Sciatic nerve (tissue), 2 donors: Measurements from ENCODE around the gene PLBD1. TPM values are rescaled to one million over a fixed set of nuclear protein-coding genes. Genes with fewer than 3 reads are reported as not detected.
A peak's percentile ranks its signal among the peaks of the same experiment; 100 is the strongest.

ENCODE experiments used
- ATAC-seq: fragments of 200-7000 bp; cut with Tn5 transposase; one replicate; pipeline ENCODE4 v1.9.1; 2020; ENCODE audit warnings: mild to moderate bottlenecking, moderate library complexity
- DNase-seq: peaks from one replicate; pipeline ENCODE4 v3.0.0-alpha.2; 2020; ENCODE audit warnings: low spot score
- intact Hi-C: fragments of 100-400 bp; cut with DNase I; formaldehyde crosslinking; loops from one replicate; pipeline ENCODE4 v1.14.2; 2022
- total RNA-seq: library from RNA; stranded (reverse); fragmentation: NEBNext Ultra II Directional; extraction: Animal tissue kit (Norgen Biotek cat#: 25700); gene quantifications from one replicate; pipeline ENCODE4 v1.2.1, GENCODE V29; 2021
- donor health status: DM: no; HTN: no; CAD: no.
- donor health status: DM: no; HTN: no; CAD: no.

Gene PLBD1
- total RNA-seq = 17.1 TPM

- ATAC-seq (peak; percentile 91), DNase-seq (peak; percentile 75)
- intact Hi-C loops = no loop called here
Observed at GRCh38 chr12:14567351-14568162, at the start of gene PLBD1. PLBD1 (minus strand) TSS chr12:14567883; CDS start chr12:14567696, 187 bp downstream.

- peak; percentile 32 for ATAC-seq
- intact Hi-C loops = no loop called here
- no peak for DNase-seq
Observed at GRCh38 chr12:14614704-14615121, 47.0 kb upstream of the PLBD1 start.

- intact Hi-C loops = no loop called here
- ATAC-seq (no peak), DNase-seq (no peak)
Observed at GRCh38 chr12:14613718-14614117, 46.0 kb upstream of the PLBD1 start.

- intact Hi-C loops = no loop called here
- ATAC-seq (no peak), DNase-seq (no peak)
Observed at GRCh38 chr12:14612898-14613445, 45.3 kb upstream of the PLBD1 start.

GRCh38 chr12:14612250-14612649 is 44.6 kb upstream of the PLBD1 start:
- ATAC-seq (no peak), DNase-seq (no peak)
- intact Hi-C loops = no loop called here

GRCh38 chr12:14611640-14612203 is 44.0 kb upstream of the PLBD1 start:
- intact Hi-C loops = no loop called here
- no peak for ATAC-seq

GRCh38 chr12:14607568-14607967 is 39.9 kb upstream of the PLBD1 start:
- intact Hi-C loops = no loop called here
- DNase-seq = no peak

More at GRCh38 chr12:14611640-14612203, 44.0 kb upstream of the PLBD1 start:
- DNase-seq = no peak

GRCh38 chr12:14605401-14605989 is 37.8 kb upstream of the PLBD1 start:
- ATAC-seq (no peak), DNase-seq (no peak)
- intact Hi-C loops = no loop called here

More at GRCh38 chr12:14607568-14607967, 39.9 kb upstream of the PLBD1 start:
- no peak for ATAC-seq

- intact Hi-C loops = no loop called here
- DNase-seq = no peak
- no peak for ATAC-seq
Observed at GRCh38 chr12:14601692-14602478, 34.2 kb upstream of the PLBD1 start.

GRCh38 chr12:14597480-14597879 is 29.8 kb upstream of the PLBD1 start:
- ATAC-seq (no peak), DNase-seq (no peak)
- intact Hi-C loops = no loop called here

- no peak for ATAC-seq
- no peak for DNase-seq
- intact Hi-C loops = no loop called here
Observed at GRCh38 chr12:14591719-14592118, 24.0 kb upstream of the PLBD1 start.

GRCh38 chr12:14589169-14590004 is 21.7 kb upstream of the PLBD1 start:
- ATAC-seq = no peak
- DNase-seq = no peak
- intact Hi-C loops = no loop called here

GRCh38 chr12:14588571-14588970 is 20.9 kb upstream of the PLBD1 start:
- ATAC-seq = no peak
- DNase-seq = no peak

GRCh38 chr12:14578646-14579045 is 11.0 kb upstream of the PLBD1 start:
- no peak for ATAC-seq
- intact Hi-C loops = no loop called here
- no peak for DNase-seq

More at GRCh38 chr12:14588571-14588970, 20.9 kb upstream of the PLBD1 start:
- intact Hi-C loops = no loop called here

- DNase-seq (no peak), ATAC-seq (no peak)
- intact Hi-C loops = no loop called here
Observed at GRCh38 chr12:14577344-14577743, 9.7 kb upstream of the PLBD1 start.

GRCh38 chr12:14576896-14577295 is 9.2 kb upstream of the PLBD1 start:
- DNase-seq (no peak), ATAC-seq (no peak)
- intact Hi-C loops = no loop called here

- no peak for DNase-seq
- intact Hi-C loops = no loop called here
- no peak for ATAC-seq
Observed at GRCh38 chr12:14575585-14575984, 7.9 kb upstream of the PLBD1 start.

GRCh38 chr12:14573118-14573517 is 5.4 kb upstream of the PLBD1 start:
- intact Hi-C loops = no loop called here
- DNase-seq = no peak
- no peak for ATAC-seq
